NT2/D1 (cell line): Measurements from ENCODE around the gene SLC4A4.

Source experiments
- SUZ12 ChIP-seq: IDR thresholded peaks from 2 replicates; pipeline ENCODE4 v1.6.1; 2011; ENCODE audit not compliant: insufficient read length, insufficient read depth; ENCODE audit errors: extremely low read depth
- YY1 ChIP-seq: IDR thresholded peaks from 2 replicates; pipeline ENCODE4 v1.6.1; 2011; ENCODE audit not compliant: insufficient read length, insufficient read depth
- ZNF274 ChIP-seq: IDR thresholded peaks from 2 replicates; pipeline ENCODE4 v1.6.1; 2011; ENCODE audit warnings: mild to moderate bottlenecking, low read depth, low read length

DNA sequence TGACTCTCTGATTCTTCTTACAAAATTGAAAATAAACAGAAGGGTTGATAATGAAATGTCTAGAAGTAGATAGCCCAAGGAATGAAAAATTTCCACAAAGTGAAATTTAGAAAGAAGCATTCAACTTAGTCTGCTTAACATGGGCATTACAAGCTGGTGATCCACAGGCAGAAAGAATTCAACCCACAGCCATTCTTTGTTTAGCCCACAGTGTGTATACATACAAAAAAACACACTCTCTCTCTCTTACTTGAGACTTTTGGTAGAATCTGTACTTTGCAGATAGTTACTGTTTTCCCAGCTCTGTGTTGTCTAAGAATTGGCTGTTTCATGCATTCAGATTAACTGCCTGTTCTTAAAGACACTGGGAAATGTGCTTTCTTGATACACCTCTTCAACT lies 159.8 kb downstream of the SLC4A4 start:
- no peak for TF ChIP-seq ZNF274
- no peak for TF ChIP-seq YY1
- TF ChIP-seq SUZ12, result no peak
